Activated T-helper 1 cell treated with anti-CD3 and anti-CD28 coated beads, Interleukin-12 subunit alpha, Interleukin-12 subunit beta, Interleukin-2, Interleukin-4 antibody, amounts not matched to agents 30 ng/mL and 10 ng/mL and 1 ng/mL, durations not matched to agents 14 hours and 24 hours and 36 hours (primary cell): Measurements from ENCODE around the gene KRTAP12-2. TPM values are rescaled to one million over a fixed set of nuclear protein-coding genes. Genes with fewer than 3 reads are reported as not detected.
"Not testable (repeated sequence)": the region's sequence is repeated elsewhere in the genome, so short reads cannot be mapped to it uniquely, and the experiment has no call there.

Experiments used
- DNase-seq: peaks from one replicate; pipeline ENCODE4 v3.0.0; 2021; ENCODE audit warnings: low spot score
- H3K27ac Mint-ChIP-seq: one replicate; pipeline ENCODE4 v1.8.0; 2021; ENCODE audit warnings: mild to moderate bottlenecking, mixed read lengths
- H3K27me3 Mint-ChIP-seq: one replicate; pipeline ENCODE4 v1.8.0; 2022; ENCODE audit warnings: mild to moderate bottlenecking, moderate library complexity, mixed read lengths; ENCODE audit not compliant: insufficient read depth
- H3K36me3 Mint-ChIP-seq: one replicate; pipeline ENCODE4 v1.8.0; 2021; ENCODE audit warnings: low read depth, mixed read lengths
- H3K4me1 Mint-ChIP-seq: one replicate; pipeline ENCODE4 v1.8.0; 2021; ENCODE audit warnings: low read depth, mixed read lengths
- H3K4me3 Mint-ChIP-seq: one replicate; pipeline ENCODE4 v1.8.0; 2021; ENCODE audit warnings: mild to moderate bottlenecking, moderate library complexity, mixed read lengths
- H3K9me3 Mint-ChIP-seq: one replicate; pipeline ENCODE4 v1.8.0; 2021; ENCODE audit warnings: mixed read lengths
- intact Hi-C: fragments of 100-400 bp; cut with micrococcal nuclease; formaldehyde crosslinking; loops from one replicate; pipeline ENCODE4 v1.15.1; 2024
- total RNA-seq: library from RNA; stranded (reverse); gene quantifications from 2 replicates; pipeline ENCODE4 v1.2.3, GENCODE V29; 2022

The KRTAP12-2 gene
- total RNA-seq, 1 donor from 2014 or later = not detected

GRCh38 chr21:44649521-44650100, 17.1 kb downstream of the KRTAP12-2 start:
- no peak for DNase-seq
- Mint-ChIP-seq H3K27me3 (peaks cover 2% of the 10 kb centered on the region), H3K9me3 (peaks cover 17% of the 10 kb centered on the region), H3K36me3 (peaks cover 3% of the 10 kb centered on the region), H3K4me3 (no peak overlapping the region), H3K27ac (no peak overlapping the region), H3K4me1 (peaks cover 12% of the 10 kb centered on the region)
- intact Hi-C loops = no loop called here

GRCh38 chr21:44648557-44649311, 18.0 kb downstream of the KRTAP12-2 start:
- no peak overlapping the region for H3K27ac Mint-ChIP-seq
- intact Hi-C loops = no loop called here
- no peak for DNase-seq

GRCh38 chr21:44647222-44647552, 19.5 kb downstream of the KRTAP12-2 start:
- Mint-ChIP-seq H3K36me3 (peaks cover 2% of the 10 kb centered on the region), H3K9me3 (peaks cover 27% of the 10 kb centered on the region), H3K4me1 (no peaks in the 10 kb centered on the region), H3K4me3 (no peak overlapping the region), H3K27me3 (peaks cover 2% of the 10 kb centered on the region), H3K27ac (no peak overlapping the region)
- no peak for DNase-seq
- intact Hi-C loops = no loop called here

More at GRCh38 chr21:44648557-44649311, 18.0 kb downstream of the KRTAP12-2 start:
- H3K4me1 Mint-ChIP-seq = peaks cover 7% of the 10 kb centered on the region
- peaks cover 2% of the 10 kb centered on the region for H3K36me3 Mint-ChIP-seq
- H3K27me3 Mint-ChIP-seq = peaks cover 2% of the 10 kb centered on the region
- no peak overlapping the region for H3K4me3 Mint-ChIP-seq
- peaks cover 23% of the 10 kb centered on the region for H3K9me3 Mint-ChIP-seq

DNA sequence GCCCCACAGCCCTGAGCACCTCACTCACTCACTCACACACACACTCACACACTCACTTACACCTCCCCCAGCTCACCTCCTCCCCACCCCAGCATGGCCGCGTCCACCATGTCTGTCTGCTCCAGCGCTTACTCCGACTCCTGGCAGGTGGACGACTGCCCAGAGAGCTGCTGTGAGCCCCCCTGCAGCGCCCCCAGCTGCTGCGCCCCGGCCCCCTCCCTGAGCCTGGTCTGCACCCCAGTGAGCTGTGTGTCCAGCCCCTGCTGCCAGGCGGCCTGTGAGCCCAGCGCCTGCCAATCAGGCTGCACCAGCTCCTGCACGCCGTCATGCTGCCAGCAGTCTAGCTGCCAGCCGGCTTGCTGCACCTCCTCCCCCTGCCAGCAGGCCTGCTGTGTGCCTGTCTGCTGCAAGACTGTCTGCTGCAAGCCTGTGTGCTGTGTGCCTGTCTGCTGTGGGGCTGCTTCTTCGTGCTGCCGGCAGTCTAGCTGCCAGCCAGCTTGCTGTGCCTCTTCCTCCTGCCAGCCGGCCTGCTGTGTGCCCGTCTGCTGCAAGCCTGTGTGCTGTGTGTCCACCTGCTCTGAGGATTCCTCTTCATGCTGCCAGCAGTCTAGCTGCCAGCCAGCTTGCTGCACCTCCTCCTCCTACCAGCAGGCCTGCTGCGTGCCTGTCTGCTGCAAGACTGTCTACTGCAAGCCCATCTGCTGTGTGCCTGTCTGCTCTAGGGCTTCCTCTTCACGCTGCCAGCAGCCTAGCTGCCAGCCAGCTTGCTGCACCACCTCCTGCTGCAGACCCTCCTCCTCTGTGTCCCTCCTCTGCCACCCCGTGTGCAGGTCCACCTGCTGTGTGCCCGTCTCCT, 20.1 kb downstream of the KRTAP12-2 start, which contains the start of gene KRTAP10-11:
Gene KRTAP10-11, plus strand, starts transcription at position 49 of the 856 bp plus-strand sequence. Its CDS starts 45 bp downstream, at position 94.
- H3K36me3 Mint-ChIP-seq = not testable (repeated sequence)

GRCh38 chr21:44644878-44645277, 21.8 kb downstream of the KRTAP12-2 start:
- H3K4me1 Mint-ChIP-seq = no peaks in the 10 kb centered on the region
- peaks cover 50% of the 10 kb centered on the region for H3K9me3 Mint-ChIP-seq
- peaks cover 2% of the 10 kb centered on the region for H3K27me3 Mint-ChIP-seq
- intact Hi-C loops = no loop called here
- DNase-seq = no peak
- no peak overlapping the region for H3K4me3 Mint-ChIP-seq
- peaks cover 3% of the 10 kb centered on the region for H3K36me3 Mint-ChIP-seq
- no peak overlapping the region for H3K27ac Mint-ChIP-seq

More for the DNA sequence above, 20.1 kb downstream of the KRTAP12-2 start, which contains the start of gene KRTAP10-11:
- H3K4me3 Mint-ChIP-seq, intact Hi-C loops, H3K27ac Mint-ChIP-seq, H3K4me1 Mint-ChIP-seq, H3K27me3 Mint-ChIP-seq, DNase-seq: not testable (repeated sequence)
- peaks cover 33% of the 10 kb centered on the region for H3K9me3 Mint-ChIP-seq

DNA sequence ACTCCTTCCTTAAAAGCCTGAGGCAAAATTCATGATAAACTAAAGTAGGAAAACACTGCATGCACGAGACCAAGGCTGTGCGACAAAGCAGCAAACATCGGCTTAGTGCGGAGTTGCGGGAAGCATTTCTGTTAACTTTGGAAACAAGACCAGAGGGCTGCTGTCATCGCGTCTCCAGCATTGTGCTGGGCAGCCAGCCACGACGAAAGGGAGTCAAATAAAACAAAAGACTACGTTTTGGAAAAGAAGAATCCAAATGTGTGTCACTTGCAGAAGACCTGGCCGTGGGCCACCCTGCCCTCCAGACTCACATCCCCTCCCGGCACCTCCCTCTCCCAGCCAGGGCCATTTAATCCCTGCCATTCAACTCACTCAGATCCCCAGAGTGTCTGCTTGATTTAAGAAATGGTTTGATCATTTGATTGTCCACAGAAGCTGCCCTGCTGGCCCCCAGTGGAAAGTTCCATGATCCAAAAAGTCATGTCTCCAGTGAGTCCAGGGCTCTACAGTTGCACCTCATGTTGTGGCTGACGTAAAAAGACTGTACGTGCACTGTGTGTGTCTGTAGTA, 22.9 kb downstream of the KRTAP12-2 start:
- no peak overlapping the region for H3K27ac Mint-ChIP-seq
- intact Hi-C loops = no loop called here

GRCh38 chr21:44640761-44641160, 26.0 kb downstream of the KRTAP12-2 start:
- intact Hi-C loops = no loop called here
- H3K4me3 Mint-ChIP-seq = no peak overlapping the region
- no peak overlapping the region for H3K27ac Mint-ChIP-seq

More for the DNA sequence above, 22.9 kb downstream of the KRTAP12-2 start:
- no peak for DNase-seq
- H3K27me3 Mint-ChIP-seq = peaks cover 2% of the 10 kb centered on the region
- no peaks in the 10 kb centered on the region for H3K4me1 Mint-ChIP-seq
- H3K36me3 Mint-ChIP-seq = peaks cover 3% of the 10 kb centered on the region
- peaks cover 52% of the 10 kb centered on the region for H3K9me3 Mint-ChIP-seq
- no peak overlapping the region for H3K4me3 Mint-ChIP-seq

GRCh38 chr21:44639331-44639655, 27.4 kb downstream of the KRTAP12-2 start:
- intact Hi-C loops = no loop called here
- Mint-ChIP-seq H3K27me3 (peaks cover 7% of the 10 kb centered on the region), H3K4me1 (no peaks in the 10 kb centered on the region), H3K4me3 (no peak overlapping the region), H3K27ac (no peak overlapping the region), H3K36me3 (peaks cover 3% of the 10 kb centered on the region), H3K9me3 (peaks cover 48% of the 10 kb centered on the region)
- no peak for DNase-seq

More at GRCh38 chr21:44640761-44641160, 26.0 kb downstream of the KRTAP12-2 start:
- peaks cover 3% of the 10 kb centered on the region for H3K36me3 Mint-ChIP-seq
- H3K27me3 Mint-ChIP-seq = peaks cover 2% of the 10 kb centered on the region
- DNase-seq = no peak
- no peaks in the 10 kb centered on the region for H3K4me1 Mint-ChIP-seq
- peaks cover 52% of the 10 kb centered on the region for H3K9me3 Mint-ChIP-seq

DNA sequence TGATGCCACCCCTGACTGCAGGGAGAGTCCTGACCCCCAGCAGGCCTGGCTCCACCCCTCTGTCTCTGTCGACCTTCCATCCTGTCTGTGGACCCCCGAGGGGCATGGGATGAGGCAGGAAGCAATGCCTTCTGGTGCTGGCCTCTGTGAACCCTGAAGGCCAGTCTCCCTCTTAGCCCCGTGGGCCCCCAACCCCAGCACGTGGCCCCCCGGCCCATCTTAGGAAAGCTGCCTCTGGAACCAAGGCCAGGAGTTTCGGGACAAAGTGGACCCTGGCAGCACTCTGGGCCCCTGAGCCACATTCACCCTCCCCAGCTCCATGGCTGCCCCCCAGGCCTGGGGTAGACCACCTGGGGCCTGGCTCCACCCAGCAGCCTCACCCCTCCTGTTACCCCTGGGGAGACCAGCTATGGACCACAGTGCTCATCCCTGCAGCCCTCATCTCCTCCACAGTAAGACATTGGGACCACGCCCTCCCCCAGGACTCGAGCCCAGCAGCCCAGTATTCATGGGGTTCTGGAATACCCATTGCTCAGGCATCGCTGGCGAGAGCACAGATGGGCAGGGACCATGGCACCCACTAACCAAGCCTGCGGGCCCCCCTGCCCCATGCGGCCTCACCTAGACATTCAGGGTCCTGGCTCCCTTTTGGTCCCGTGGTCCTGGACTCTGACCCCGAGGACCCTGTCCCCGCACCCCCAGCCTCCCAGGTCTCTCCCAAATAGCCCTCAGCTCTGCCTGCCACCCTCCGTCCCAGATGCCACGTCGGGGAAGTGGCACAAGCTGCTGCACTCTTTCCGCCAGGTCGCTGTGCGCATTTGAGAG, 28.0 kb downstream of the KRTAP12-2 start:
- Mint-ChIP-seq H3K27me3 (peaks cover 11% of the 10 kb centered on the region), H3K9me3 (peaks cover 46% of the 10 kb centered on the region)
- H3K4me3 Mint-ChIP-seq, intact Hi-C loops, H3K27ac Mint-ChIP-seq, H3K36me3 Mint-ChIP-seq, H3K4me1 Mint-ChIP-seq, DNase-seq: not testable (repeated sequence)

GRCh38 chr21:44637851-44638348, 28.8 kb downstream of the KRTAP12-2 start:
- H3K36me3 Mint-ChIP-seq, H3K4me3 Mint-ChIP-seq, DNase-seq, H3K4me1 Mint-ChIP-seq, H3K27ac Mint-ChIP-seq, intact Hi-C loops: not testable (repeated sequence)
- H3K9me3 Mint-ChIP-seq = peaks cover 46% of the 10 kb centered on the region
- H3K27me3 Mint-ChIP-seq = peaks cover 13% of the 10 kb centered on the region

GRCh38 chr21:44637018-44637850, 29.5 kb downstream of the KRTAP12-2 start, which contains the start of gene KRTAP10-10:
KRTAP10-10 (plus strand) TSS chr21:44637356; CDS start chr21:44637418, 62 bp downstream.
- intact Hi-C loops = no loop called here
- peaks cover 45% of the 10 kb centered on the region for H3K9me3 Mint-ChIP-seq

More at GRCh38 chr21:44637018-44637850, 29.5 kb downstream of the KRTAP12-2 start, which contains the start of gene KRTAP10-10:
- no peak within 1 kb of the TSS for H3K27ac Mint-ChIP-seq
- no peak within 1 kb of the TSS for H3K4me3 Mint-ChIP-seq
- DNase-seq = no peak
- H3K4me1 Mint-ChIP-seq = no peaks in the 10 kb centered on the region
- H3K36me3 Mint-ChIP-seq = peaks cover 3% of the 10 kb centered on the region
- peaks cover 13% of the 10 kb centered on the region for H3K27me3 Mint-ChIP-seq
